DMS153 treated with DMSO at 0.1 percent for 48 hours (cell line): ENCODE data around the gene ACOT8.
"Not testable (repeated sequence)": the region's sequence is repeated elsewhere in the genome, so short reads cannot be mapped to it uniquely, and the experiment has no call there.

ENCODE experiments used
- DNase-seq: peaks from one replicate; lab custom pipeline; 2025; ENCODE audit not compliant: unreplicated experiment; lab: John Stamatoyannopoulos, UW

ACOT8 gene

GRCh38 chr20:45857114-45857881, at the start of gene ACOT8, which contains the start of gene ZSWIM3:
Gene ACOT8 (minus strand): TSS chr20:45857392. CDS start chr20:45857315, 77 bp downstream.
Gene ZSWIM3 (plus strand): TSS chr20:45857614. CDS start chr20:45857826, 212 bp downstream.
- DNase-seq = peak; percentile 98

- no peak for DNase-seq
Observed at GRCh38 chr20:45905505-45906079, 48.4 kb upstream of the ACOT8 start.

GRCh38 chr20:45904583-45905504, 47.7 kb upstream of the ACOT8 start:
- DNase-seq = no peak

- no peak for DNase-seq
Observed at GRCh38 chr20:45902199-45902701, 45.1 kb upstream of the ACOT8 start.

GRCh38 chr20:45901332-45901731, 44.1 kb upstream of the ACOT8 start:
- DNase-seq = not testable (repeated sequence)

- DNase-seq = no peak
Observed at GRCh38 chr20:45899046-45899835, 42.0 kb upstream of the ACOT8 start.

GRCh38 chr20:45898285-45898684, 41.1 kb upstream of the ACOT8 start:
- no peak for DNase-seq

GRCh38 chr20:45897692-45898091, 40.5 kb upstream of the ACOT8 start:
- no peak for DNase-seq

GRCh38 chr20:45897289-45897688, 40.1 kb upstream of the ACOT8 start:
- no peak for DNase-seq

GRCh38 chr20:45896641-45897161, 39.5 kb upstream of the ACOT8 start:
- DNase-seq = no peak

GRCh38 chr20:45894797-45895196, 37.6 kb upstream of the ACOT8 start:
- DNase-seq = no peak

- DNase-seq = no peak
Observed at GRCh38 chr20:45893831-45894230, 36.6 kb upstream of the ACOT8 start.

- no peak for DNase-seq
Observed at GRCh38 chr20:45892828-45893500, 35.8 kb upstream of the ACOT8 start.

- no peak for DNase-seq
Observed at GRCh38 chr20:45892049-45892825, 35.0 kb upstream of the ACOT8 start.

GRCh38 chr20:45890985-45891983, 34.1 kb upstream of the ACOT8 start, which contains the start of the genes CTSA and NEURL2:
Gene CTSA (plus strand): TSS chr20:45891335. CDS start chr20:45891569, 234 bp downstream.
Gene NEURL2 (minus strand): TSS chr20:45891208. CDS start chr20:45890991, 217 bp downstream.
- DNase-seq = peak; percentile 72

GRCh38 chr20:45890077-45890984, 33.1 kb upstream of the ACOT8 start:
- peak; percentile 44 for DNase-seq
